HEK293 (cell line): ENCODE data around the gene TNFRSF4.
"Not testable (repeated sequence)": the region's sequence is repeated elsewhere in the genome, so short reads cannot be mapped to it uniquely, and the experiment has no call there.

Experiments used
- CTCF ChIA-PET: fragments of 350-600 bp; formaldehyde crosslinking; extraction: SDS; loops from one replicate; lab custom pipeline; 2021; ENCODE audit warnings: antibody characterized with exemption; lab: Yijun Ruan, JAX
- POLR2A ChIA-PET: fragments of 300-600 bp; formaldehyde crosslinking; extraction: SDS; loops from one replicate; lab custom pipeline; 2020; ENCODE audit warnings: antibody characterized with exemption, inconsistent platforms; lab: Yijun Ruan, JAX
- H3K27ac ChIP-seq: fragments of 200-500 bp; sonication (Bioruptor generic); 2 replicates; pipeline ENCODE4 v1.5.1; 2014; ENCODE audit warnings: low read depth, low read length, control low read depth, inconsistent platforms; ENCODE audit errors: extremely low read depth
- H3K36me3 ChIP-seq, 2 experiments: fragments of 200-500 bp in 1 of 2; sonication (Bioruptor generic) in 1 of 2; 1 replicate in 1 of 2; 2 replicates in 1 of 2; pipeline ENCODE4 v1.5.1; 2014 to 2017; ENCODE audit warnings: inconsistent platforms in 2 of 2, low read length in 2 of 2; ENCODE audit not compliant: control insufficient read depth in 2 of 2, insufficient read depth in 1 of 2
- H3K4me1 ChIP-seq: fragments of 200-500 bp; sonication (Bioruptor generic); 2 replicates; pipeline ENCODE4 v1.5.1; 2014; ENCODE audit warnings: mild to moderate bottlenecking, low read length, inconsistent platforms; ENCODE audit not compliant: control insufficient read depth, insufficient read depth
- H3K4me3 ChIP-seq: 2 replicates; pipeline ENCODE4 v1.5.1; 2011; ENCODE audit warnings: low read depth, mild to moderate bottlenecking, control low read depth, low read length, moderate library complexity
- H3K9me3 ChIP-seq: fragments of 200-500 bp; sonication (Bioruptor generic); 2 replicates; pipeline ENCODE4 v1.5.1; 2014; ENCODE audit warnings: low read depth, low read length, inconsistent platforms; ENCODE audit not compliant: control insufficient read depth, insufficient read depth
- GLIS1 ChIP-seq: fragments of 450-650 bp; formaldehyde crosslinking; IDR thresholded peaks from 2 replicates; pipeline ENCODE4 v1.5.1; 2016; ENCODE audit warnings: missing biosample characterization, missing genetic modification characterization
- KLF8 ChIP-seq: fragments of 450-650 bp; formaldehyde crosslinking; IDR thresholded peaks from 2 replicates; pipeline ENCODE4 v1.5.1; 2016; ENCODE audit warnings: missing biosample characterization, missing genetic modification characterization
- MEIS1 ChIP-seq: sonication (generic); formaldehyde crosslinking; IDR thresholded peaks from 2 replicates; pipeline ENCODE4 v1.8.1; 2022; ENCODE audit warnings: missing genetic modification reagents, mild to moderate bottlenecking, borderline replicate concordance
- PATZ1 ChIP-seq: fragments of 450-650 bp; formaldehyde crosslinking; IDR thresholded peaks from 2 replicates; pipeline ENCODE4 v1.5.1; 2016; ENCODE audit warnings: missing biosample characterization, missing genetic modification characterization
- SCRT1 ChIP-seq: fragments of 450-650 bp; formaldehyde crosslinking; IDR thresholded peaks from 2 replicates; pipeline ENCODE4 v1.5.1; 2016; ENCODE audit warnings: missing biosample characterization, missing genetic modification characterization, borderline replicate concordance
- SCRT2 ChIP-seq: fragments of 450-650 bp; formaldehyde crosslinking; IDR thresholded peaks from 2 replicates; pipeline ENCODE4 v1.5.1; 2016; ENCODE audit warnings: missing biosample characterization, missing genetic modification characterization
- ZBTB17 ChIP-seq: fragments of 450-650 bp; formaldehyde crosslinking; IDR thresholded peaks from 2 replicates; pipeline ENCODE4 v1.5.1; 2016; ENCODE audit warnings: missing biosample characterization, missing genetic modification characterization
- ZBTB8A ChIP-seq: fragments of 450-650 bp; formaldehyde crosslinking; IDR thresholded peaks from 2 replicates; pipeline ENCODE4 v1.5.1; 2016; ENCODE audit warnings: missing biosample characterization, missing genetic modification characterization
- ZFHX2 ChIP-seq: fragments of 450-650 bp; formaldehyde crosslinking; conservative IDR thresholded peaks from 2 replicates; pipeline ENCODE4 v1.5.1; 2016; ENCODE audit warnings: missing biosample characterization, missing genetic modification characterization
- ZNF202 ChIP-seq: fragments of 450-650 bp; formaldehyde crosslinking; IDR thresholded peaks from 2 replicates; pipeline ENCODE4 v1.5.1; 2016; ENCODE audit warnings: missing biosample characterization, missing genetic modification characterization, borderline replicate concordance
- ZNF335 ChIP-seq: fragments of 450-650 bp; formaldehyde crosslinking; conservative IDR thresholded peaks from 2 replicates; pipeline ENCODE4 v1.5.1; 2016; ENCODE audit warnings: missing biosample characterization, missing genetic modification characterization
- ZNF362 ChIP-seq: fragments of 450-650 bp; formaldehyde crosslinking; IDR thresholded peaks from 2 replicates; pipeline ENCODE4 v1.5.1; 2016; ENCODE audit warnings: missing biosample characterization, missing genetic modification characterization
- ZNF366 ChIP-seq: fragments of 450-650 bp; formaldehyde crosslinking; conservative IDR thresholded peaks from 2 replicates; pipeline ENCODE4 v1.5.1; 2016; ENCODE audit warnings: missing biosample characterization, missing genetic modification characterization
- ZNF394 ChIP-seq: fragments of 450-650 bp; formaldehyde crosslinking; IDR thresholded peaks from 2 replicates; pipeline ENCODE4 v1.5.1; 2016; ENCODE audit warnings: missing biosample characterization, missing genetic modification characterization, mild to moderate bottlenecking, moderate library complexity, borderline replicate concordance
- ZNF600 ChIP-seq: fragments of 450-650 bp; formaldehyde crosslinking; IDR thresholded peaks from 2 replicates; pipeline ENCODE4 v1.5.1; 2016; ENCODE audit warnings: missing biosample characterization, missing genetic modification characterization
- ZNF692 ChIP-seq: fragments of 450-650 bp; formaldehyde crosslinking; IDR thresholded peaks from 2 replicates; pipeline ENCODE4 v1.5.1; 2016; ENCODE audit warnings: missing biosample characterization, missing genetic modification characterization
- ZNF707 ChIP-seq: fragments of 450-650 bp; formaldehyde crosslinking; IDR thresholded peaks from 2 replicates; pipeline ENCODE4 v1.5.1; 2016; ENCODE audit warnings: missing biosample characterization, missing genetic modification characterization
- ZNF785 ChIP-seq: fragments of 450-650 bp; formaldehyde crosslinking; IDR thresholded peaks from 2 replicates; pipeline ENCODE4 v1.5.1; 2016; ENCODE audit warnings: missing biosample characterization, missing genetic modification characterization

TNFRSF4 gene

GRCh38 chr1:1250786-1251284, 36.9 kb upstream of the TNFRSF4 start:
- ChIA-PET CTCF (interaction anchor here (0.6 to 3.0 kb wide), 8 partner anchors 13 to 237 kb away, joined by 3 to 22 read pairs (median 4); partner anchors contain the start of genes B3GALT6 and SDF4), POLR2A (interaction anchor here (1.0 to 1.9 kb wide), 3 partner anchors 10 to 14 kb away, joined by 5 to 6 read pairs (median 6); no protein-coding TSS in a partner anchor)
- Histone ChIP-seq H3K4me3 (no peak overlapping the region), H3K4me1 (no peaks in the 10 kb centered on the region; the same call in 1 of the 2 replicates), H3K36me3 (peaks cover 0 to 38% of the 10 kb centered on the region in 2 experiments; a peak in 2 of 3 replicates), H3K27ac (peak overlapping the region; percentile 72), H3K9me3 (no peaks in the 10 kb centered on the region)
- TF ChIP-seq ZNF362 (tag by site-specific recombination) (0 out of 2 replicates have a peak, but pooled peaks have one; percentile 35), KLF8 (tag by site-specific recombination) (no peak; the same call in 1 of the 2 replicates), ZBTB8A (peak; percentile 7; the same call in 1 of the 2 replicates), ZNF202 (tag by site-specific recombination) (no peak), ZBTB17 (tag by site-specific recombination) (peak; percentile 76), ZNF366 (no peak), ZNF600 (tag by site-specific recombination) (peak; percentile 90), ZNF707 (tag by site-specific recombination) (no peak), MEIS1 (CRISPR knock-in tag) (no peak), ZNF394 (peak; percentile 56; the same call in 1 of the 2 replicates), SCRT1 (no peak), ZNF785 (no peak), PATZ1 (peak; percentile 22; the same call in 1 of the 2 replicates), ZNF692 (tag by site-specific recombination) (peak; percentile 61), SCRT2 (peak; percentile 37; the same call in 1 of the 2 replicates)

GRCh38 chr1:1248009-1248913, 34.3 kb upstream of the TNFRSF4 start:
- H3K9me3 ChIP-seq, H3K4me3 ChIP-seq, POLR2A ChIA-PET, H3K4me1 ChIP-seq, H3K27ac ChIP-seq: not testable (repeated sequence)
- TF ChIP-seq ZNF335 (tag by site-specific recombination) (peak; percentile 96), ZFHX2 (tag by site-specific recombination) (0 out of 2 replicates have a peak, but pooled peaks have one; percentile 15), GLIS1 (peak; percentile 89), KLF8 (tag by site-specific recombination) (0 out of 2 replicates have a peak, but pooled peaks have one; percentile 25)
- CTCF ChIA-PET = interaction anchor here (1.1 kb wide), 1 partner anchor 43 kb away, joined by 4 read pairs; no protein-coding TSS in a partner anchor
- peaks cover 0 to 13% of the 10 kb centered on the region in 2 experiments; a peak in 2 of 3 replicates for H3K36me3 ChIP-seq
